ENCODE results near the gene DUSP22. TPM values are rescaled to one million over a fixed set of nuclear protein-coding genes. Genes with fewer than 3 reads are reported as not detected.

DUSP22 gene
- 13.4 and 13.9 TPM in 2 replicates for total RNA-seq

GRCh38 chr6:291697-292505, at the start of gene DUSP22:
TSS of gene DUSP22 (plus strand) at chr6:292487. CDS start at chr6:292540, 53 bp downstream.

DNA sequence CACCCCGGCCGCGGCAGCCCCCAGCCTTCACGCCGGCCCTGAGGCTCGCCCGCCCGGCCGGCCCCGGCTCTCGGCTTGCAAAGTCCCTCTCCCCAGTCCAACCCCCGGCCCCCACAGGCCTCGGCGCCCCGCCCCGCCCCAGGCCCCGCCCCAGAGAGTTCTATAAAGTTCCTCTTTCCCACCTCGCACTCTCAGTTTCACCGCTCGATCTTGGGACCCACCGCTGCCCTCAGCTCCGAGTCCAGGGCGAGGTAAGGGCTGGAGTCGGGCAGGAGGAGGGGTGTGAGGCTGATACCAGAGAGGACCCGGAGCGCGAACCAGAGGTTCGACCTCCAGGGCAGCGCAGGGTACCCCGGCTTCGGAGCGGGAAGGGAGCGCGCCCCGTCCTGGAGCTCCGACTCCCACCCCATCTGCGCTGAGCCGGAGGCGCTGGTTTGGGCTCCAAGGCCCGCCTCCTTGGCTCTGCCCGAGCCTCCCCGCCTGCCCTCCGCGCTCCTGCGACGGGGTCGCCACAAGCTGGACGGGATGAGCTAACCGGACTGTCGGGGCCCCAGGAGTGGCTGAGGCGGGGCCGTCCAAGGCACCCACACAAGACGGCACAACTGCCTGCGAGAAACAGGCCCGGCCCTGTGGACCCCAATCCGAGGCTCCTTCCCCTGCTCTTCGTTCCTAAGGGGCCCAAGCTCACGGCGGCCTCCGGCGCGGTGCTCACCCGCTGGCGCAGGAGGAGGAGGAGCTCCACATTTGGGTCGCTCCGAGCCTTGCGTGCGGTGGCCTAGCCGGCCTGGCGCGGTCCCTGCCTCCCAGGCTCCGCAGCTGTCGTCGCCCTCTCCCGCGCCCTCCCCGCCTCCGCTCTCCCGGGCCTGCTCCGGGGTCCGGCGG, 99.5 kb downstream of the DUSP22 start, which contains the start of gene IRF4:
Gene IRF4 (plus strand): TSS at position 194 of the 882 bp plus-strand sequence. CDS start 1,401 bp downstream, outside the sequence.

Other genes starting within 250 kb of the DUSP22 start
- gene IRF4, start 99.3 kb downstream of the DUSP22 start, total RNA-seq = 0.63 and 3.3 TPM in 2 replicates